Activated CD4-positive, alpha-beta memory T cell treated with anti-CD3 and anti-CD28 coated beads for 36 hours (primary cell): Measurements from ENCODE around the gene RAB27A. TPM values are rescaled to one million over a fixed set of nuclear protein-coding genes. Genes with fewer than 3 reads are reported as not detected.

Experiments used
- CTCF ChIA-PET: fragments of 350-600 bp; sonication (Branson Sonifier 250); formaldehyde crosslinking; loops from one replicate; lab custom pipeline; 2021; ENCODE audit warnings: antibody characterized with exemption, inconsistent platforms; lab: Charles Lee
- POLR2A ChIA-PET: fragments of 350-600 bp; sonication (Branson Sonifier 250); formaldehyde crosslinking; loops from one replicate; lab custom pipeline; 2021; ENCODE audit warnings: antibody characterized with exemption; lab: Charles Lee
- DNase-seq: peaks from one replicate; pipeline ENCODE4 v3.0.0-alpha.2; 2020
- H3K27ac Mint-ChIP-seq: one replicate; pipeline ENCODE4 v1.8.0; 2021; ENCODE audit warnings: mixed read lengths
- H3K27me3 Mint-ChIP-seq: one replicate; pipeline ENCODE4 v1.8.0; 2021; ENCODE audit warnings: mixed read lengths
- H3K36me3 Mint-ChIP-seq: one replicate; pipeline ENCODE4 v1.8.0; 2021; ENCODE audit warnings: mixed read lengths
- H3K4me1 Mint-ChIP-seq: one replicate; pipeline ENCODE4 v1.8.0; 2021; ENCODE audit warnings: low read depth, mixed read lengths
- H3K4me3 Mint-ChIP-seq: one replicate; pipeline ENCODE4 v1.8.0; 2021; ENCODE audit warnings: mild to moderate bottlenecking, mixed read lengths
- H3K9me3 Mint-ChIP-seq: one replicate; pipeline ENCODE4 v1.8.0; 2021; ENCODE audit warnings: mixed read lengths
- intact Hi-C: fragments of 100-400 bp; cut with micrococcal nuclease; formaldehyde crosslinking; loops from one replicate; pipeline ENCODE4 v1.15.1; 2023
- total RNA-seq, 2 experiments: library from RNA; stranded (reverse); gene quantifications; one replicate each; pipeline ENCODE4 v1.2.3, GENCODE V29; 2021

The RAB27A gene
- total RNA-seq, 2 experiments from 2014 or later = 216 to 217 TPM

DNA sequence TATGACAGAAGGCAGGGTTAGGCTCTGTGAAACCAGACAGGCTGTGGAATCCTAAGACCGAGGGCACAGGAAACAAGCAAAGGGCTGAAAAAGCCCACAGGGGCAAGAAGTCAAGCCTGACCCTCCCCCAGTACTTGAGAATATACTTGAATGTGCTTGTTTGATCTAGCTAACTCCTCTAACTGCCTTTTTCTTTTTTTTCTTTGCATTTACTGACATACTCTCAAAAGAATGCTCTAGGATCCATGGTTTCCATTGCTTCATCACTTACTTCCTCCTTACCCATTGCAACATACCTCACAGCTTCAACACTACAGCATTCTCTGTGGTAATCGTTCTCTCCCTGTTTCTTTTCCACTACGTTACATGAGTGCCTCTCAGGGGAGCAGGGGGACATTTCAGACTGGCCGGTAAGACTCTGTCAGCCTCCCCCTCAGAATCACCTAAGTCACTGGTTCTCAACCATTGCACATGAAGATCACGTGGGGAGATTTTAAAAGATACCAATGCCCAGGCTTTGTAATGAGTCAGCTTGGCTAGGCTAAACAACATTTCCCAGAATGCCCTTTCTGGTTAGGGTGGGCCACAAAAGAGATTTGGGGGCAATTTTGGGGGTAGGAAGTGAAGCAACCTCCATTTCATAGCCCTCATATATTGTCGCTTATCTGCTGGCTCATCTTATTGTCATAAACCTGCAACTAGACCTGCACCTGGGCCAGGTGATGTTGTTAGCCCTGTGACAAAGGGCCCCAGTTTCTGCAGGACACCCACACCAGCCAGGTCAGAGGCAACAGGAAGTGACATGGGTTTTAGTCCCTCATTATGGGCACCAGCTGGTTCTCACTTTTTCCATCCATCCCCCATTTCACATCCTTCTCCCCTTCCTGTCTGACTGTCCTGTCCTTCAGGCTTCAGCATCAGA is 68.3 kb downstream of the RAB27A start:
- peak overlapping the region; percentile 47 for H3K4me3 Mint-ChIP-seq
- H3K27ac Mint-ChIP-seq = peak overlapping the region; percentile 91
- POLR2A ChIA-PET = interaction anchor here (0.6 to 3.5 kb wide), 11 partner anchors 16 to 67 kb away, joined by 3 to 18 read pairs (median 4); no protein-coding TSS in a partner anchor
- no peaks in the 10 kb centered on the region for H3K27me3 Mint-ChIP-seq
- intact Hi-C loops = loop anchor here (1.0 kb wide), 3 partner anchors 16 to 59 kb away; no protein-coding TSS in a partner anchor
- peaks cover 76% of the 10 kb centered on the region for H3K4me1 Mint-ChIP-seq
- H3K36me3 Mint-ChIP-seq = peaks cover 47% of the 10 kb centered on the region
- peak; percentile 72 for DNase-seq
- CTCF ChIA-PET = interaction anchor here (1.1 to 1.9 kb wide), 4 partner anchors 16 to 218 kb away, joined by 4 to 5 read pairs (median 4); partner anchors contain the start of gene RSL24D1
- no peaks in the 10 kb centered on the region for H3K9me3 Mint-ChIP-seq

DNA sequence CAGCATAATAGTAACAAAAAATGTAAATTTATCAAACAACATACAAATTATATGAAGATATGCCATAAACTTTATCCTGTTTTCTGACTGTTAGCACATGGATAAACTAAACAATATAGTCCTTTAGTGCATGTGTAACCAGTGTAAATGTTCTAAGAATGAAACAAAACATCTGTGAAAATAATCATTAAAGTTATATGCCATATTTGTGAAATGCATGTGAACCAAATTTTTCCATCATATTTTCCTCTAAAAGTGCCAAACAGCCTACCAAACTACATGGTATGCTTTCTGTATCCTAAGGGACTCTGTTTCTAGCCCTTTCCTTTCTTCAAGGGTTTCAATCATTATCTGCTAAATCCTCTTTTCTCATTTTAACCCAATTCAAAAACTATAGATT is 69.0 kb downstream of the RAB27A start:
- ChIA-PET POLR2A (interaction anchor here (0.6 to 3.5 kb wide), 8 partner anchors 17 to 68 kb away, joined by 3 to 18 read pairs (median 6); no protein-coding TSS in a partner anchor), CTCF (interaction anchor here (1.2 to 1.3 kb wide), 2 partner anchors 12 to 219 kb away, joined by 3 to 4 read pairs; no protein-coding TSS in a partner anchor)
- Mint-ChIP-seq H3K27ac (peak overlapping the region; percentile 91), H3K9me3 (no peaks in the 10 kb centered on the region), H3K4me1 (peaks cover 70% of the 10 kb centered on the region), H3K4me3 (peak overlapping the region; percentile 47), H3K27me3 (no peaks in the 10 kb centered on the region), H3K36me3 (peaks cover 49% of the 10 kb centered on the region)
- intact Hi-C loops = loop anchor here (1.0 kb wide), 3 partner anchors 17 to 60 kb away; no protein-coding TSS in a partner anchor
- no peak for DNase-seq

DNA sequence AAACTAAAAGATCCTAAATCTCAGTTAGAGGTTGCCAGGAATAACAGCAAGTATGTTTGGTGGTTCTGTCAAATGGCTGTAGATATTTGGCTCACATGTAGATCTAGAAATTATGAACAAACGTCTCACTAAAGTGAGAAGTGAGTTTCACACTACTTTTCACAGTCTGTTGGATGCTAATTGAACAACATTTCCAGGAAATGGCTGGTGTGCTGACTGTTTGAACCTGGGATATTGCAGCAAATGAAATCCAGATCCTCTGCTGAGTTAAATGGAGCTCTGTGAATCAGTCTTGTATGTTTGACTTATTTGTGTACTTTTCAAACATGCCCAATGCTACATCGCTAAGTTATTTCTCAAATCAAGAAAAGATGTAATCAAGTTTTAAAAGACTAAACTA is 71.6 kb downstream of the RAB27A start:
- peak; percentile 37 for DNase-seq
- Mint-ChIP-seq H3K27ac (peak overlapping the region; percentile 76), H3K4me1 (peaks cover 51% of the 10 kb centered on the region), H3K4me3 (no peak overlapping the region), H3K36me3 (peaks cover 47% of the 10 kb centered on the region), H3K27me3 (no peaks in the 10 kb centered on the region), H3K9me3 (no peaks in the 10 kb centered on the region)
- POLR2A ChIA-PET = interaction anchor here (1.1 to 1.9 kb wide), 7 partner anchors 20 to 67 kb away, joined by 3 to 10 read pairs (median 4); partner anchors contain the start of gene RSL24D1
- CTCF ChIA-PET = interaction anchor here (0.6 to 5.8 kb wide), 23 partner anchors 9 to 221 kb away, joined by 3 to 72 read pairs (median 5); partner anchors contain the start of gene RSL24D1
- intact Hi-C loops = loop anchor here (5.0 kb wide), 1 partner anchor 219 kb away; no protein-coding TSS in a partner anchor

DNA sequence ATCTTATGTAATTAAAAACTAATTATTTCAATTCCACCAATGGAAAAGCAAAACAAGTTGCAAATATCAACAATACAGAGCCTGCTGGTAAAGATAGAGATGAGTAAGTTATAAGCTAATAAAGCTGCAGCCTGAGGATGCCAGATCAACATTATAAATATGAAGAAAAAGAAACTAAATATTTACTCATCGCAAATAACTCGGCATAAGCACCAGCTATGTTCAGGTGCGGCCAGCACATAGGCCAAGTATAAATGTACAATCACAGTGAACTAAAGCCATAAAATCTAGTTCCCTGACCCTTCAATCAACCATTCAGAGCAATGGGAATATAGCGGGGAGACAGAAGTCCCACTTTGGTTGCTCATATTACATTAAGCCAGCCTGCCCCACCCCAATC is 85.1 kb downstream of the RAB27A start:
- no peak for DNase-seq
- intact Hi-C loops = no loop called here
- POLR2A ChIA-PET = no interaction called here
- CTCF ChIA-PET = interaction anchor here (1.2 to 1.5 kb wide), 2 partner anchors 11 to 235 kb away, joined by 3 read pairs; no protein-coding TSS in a partner anchor
- H3K27me3 Mint-ChIP-seq = no peaks in the 10 kb centered on the region
- H3K36me3 Mint-ChIP-seq = peaks cover 29% of the 10 kb centered on the region
- H3K9me3 Mint-ChIP-seq = no peaks in the 10 kb centered on the region
- no peak overlapping the region for H3K4me3 Mint-ChIP-seq
- no peaks in the 10 kb centered on the region for H3K4me1 Mint-ChIP-seq
- H3K27ac Mint-ChIP-seq = no peak overlapping the region

DNA sequence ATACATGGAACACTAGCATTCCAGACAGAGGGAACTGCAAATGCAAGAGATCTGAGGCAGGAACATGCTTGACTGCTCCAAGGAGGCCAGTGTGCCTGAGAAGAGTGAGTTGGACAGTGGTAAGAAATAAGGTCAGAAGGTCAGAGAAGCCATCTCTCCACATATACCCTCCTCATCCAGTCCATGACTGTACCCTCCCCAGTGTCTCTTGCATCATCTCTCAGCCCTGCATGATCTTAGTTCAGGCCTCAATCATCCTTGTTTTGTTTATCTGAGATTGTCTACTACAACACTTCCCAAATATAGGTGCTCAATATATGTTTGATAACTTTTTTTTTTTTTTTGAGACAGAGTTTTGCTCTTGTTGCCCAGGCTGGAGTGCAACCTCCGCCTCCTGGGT is 87.4 kb downstream of the RAB27A start:
- no peak for DNase-seq
- Mint-ChIP-seq H3K4me3 (no peak overlapping the region), H3K9me3 (peaks cover 8% of the 10 kb centered on the region), H3K27ac (peak overlapping the region; percentile 14), H3K27me3 (no peaks in the 10 kb centered on the region), H3K4me1 (peaks cover 3% of the 10 kb centered on the region), H3K36me3 (peaks cover 27% of the 10 kb centered on the region)
- ChIA-PET CTCF (interaction anchor here (1.2 kb wide), 2 partner anchors 15 to 16 kb away, joined by 3 to 6 read pairs; no protein-coding TSS in a partner anchor), POLR2A (no interaction called here)
- intact Hi-C loops = no loop called here

DNA sequence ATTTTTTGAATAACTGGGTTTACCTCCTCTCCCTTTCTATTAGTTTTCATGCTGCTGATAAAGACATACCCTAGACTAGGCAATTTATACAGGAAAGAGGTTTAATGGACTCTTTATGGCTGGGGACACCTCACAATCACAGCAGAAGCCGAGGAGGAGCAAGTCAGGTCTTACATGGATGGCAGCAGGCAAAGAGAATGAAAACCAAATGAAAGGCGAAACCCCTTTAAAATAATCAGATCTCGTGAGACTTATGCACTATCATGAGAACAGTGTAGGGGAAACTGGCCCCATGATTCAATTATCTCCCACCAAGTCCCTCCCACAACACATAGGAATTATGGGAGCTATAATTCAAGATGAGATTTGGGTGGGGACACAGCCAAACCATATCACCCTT is 90.9 kb downstream of the RAB27A start:
- no peak for DNase-seq
- peaks cover 23% of the 10 kb centered on the region for H3K36me3 Mint-ChIP-seq
- H3K9me3 Mint-ChIP-seq = peaks cover 8% of the 10 kb centered on the region
- CTCF ChIA-PET = no interaction called here
- no peaks in the 10 kb centered on the region for H3K27me3 Mint-ChIP-seq
- peaks cover 3% of the 10 kb centered on the region for H3K4me1 Mint-ChIP-seq
- H3K4me3 Mint-ChIP-seq = no peak overlapping the region
- POLR2A ChIA-PET = interaction anchor here (2.7 kb wide), 1 partner anchor 39 kb away, joined by 11 read pairs; no protein-coding TSS in a partner anchor
- no peak overlapping the region for H3K27ac Mint-ChIP-seq
- intact Hi-C loops = loop anchor here (5.0 kb wide), 1 partner anchor 239 kb away; no protein-coding TSS in a partner anchor

DNA sequence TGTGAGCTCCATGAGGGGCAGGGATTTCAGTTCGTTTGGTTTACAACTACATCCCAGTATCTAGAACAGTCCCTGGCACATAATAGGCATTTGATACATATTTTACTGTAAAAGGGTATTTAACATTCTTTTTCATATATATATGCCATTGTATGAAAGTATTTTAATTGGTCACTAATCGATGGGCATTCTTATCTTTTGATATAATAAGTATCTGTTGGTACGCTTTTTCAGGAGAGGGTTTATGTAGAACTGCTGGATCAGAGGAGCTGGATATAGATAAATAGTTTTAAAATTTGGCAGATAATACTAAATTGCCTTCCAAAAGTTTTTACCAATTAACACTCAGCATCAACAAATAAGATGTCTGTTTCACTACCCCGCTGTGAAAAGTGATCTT is 91.9 kb downstream of the RAB27A start:
- ChIA-PET CTCF (interaction anchor here (0.9 to 2.1 kb wide), 10 partner anchors 10 to 242 kb away, joined by 3 to 14 read pairs (median 4); partner anchors contain the start of genes PIGB and PIGBOS1), POLR2A (interaction anchor here (1.2 to 2.7 kb wide), 5 partner anchors 18 to 121 kb away, joined by 4 to 11 read pairs (median 9); partner anchors contain the start of genes PIGB and PIGBOS1)
- Mint-ChIP-seq H3K4me1 (peaks cover 12% of the 10 kb centered on the region), H3K27ac (no peak overlapping the region), H3K27me3 (no peaks in the 10 kb centered on the region), H3K36me3 (peaks cover 25% of the 10 kb centered on the region), H3K9me3 (peaks cover 8% of the 10 kb centered on the region), H3K4me3 (no peak overlapping the region)
- no peak for DNase-seq
- intact Hi-C loops = loop anchor here (1.0 to 5.0 kb wide), 6 partner anchors 19 to 240 kb away; partner anchors contain the start of genes CCPG1, PIERCE2, PIGB and PIGBOS1

DNA sequence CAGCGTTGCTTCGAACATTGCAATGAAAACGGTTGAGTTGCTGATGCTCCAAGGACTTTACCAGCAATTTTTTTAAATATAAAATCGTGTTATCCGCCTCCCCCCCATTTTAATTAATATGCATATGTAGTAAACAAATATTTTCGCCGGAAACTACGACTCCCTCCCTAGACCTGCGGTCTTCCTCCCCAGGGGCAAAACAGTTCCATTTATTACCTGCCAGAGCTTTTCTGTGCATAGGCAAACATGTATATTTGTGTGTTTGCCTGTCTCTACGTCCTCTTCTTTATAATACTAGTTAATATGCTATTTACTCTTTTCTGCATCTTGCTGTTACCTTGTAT is 92.3 kb downstream of the RAB27A start:
- Mint-ChIP-seq H3K4me1 (peaks cover 15% of the 10 kb centered on the region), H3K9me3 (peaks cover 8% of the 10 kb centered on the region), H3K36me3 (peaks cover 26% of the 10 kb centered on the region), H3K27me3 (no peaks in the 10 kb centered on the region), H3K27ac (no peak overlapping the region), H3K4me3 (no peak overlapping the region)
- intact Hi-C loops = loop anchor here (1.0 to 5.0 kb wide), 6 partner anchors 19 to 240 kb away; partner anchors contain the start of genes CCPG1, PIERCE2, PIGB and PIGBOS1
- POLR2A ChIA-PET = interaction anchor here (0.9 to 2.7 kb wide), 12 partner anchors 11 to 210 kb away, joined by 3 to 11 read pairs (median 4); partner anchors contain the start of genes CCPG1, PIERCE2, PIGB and PIGBOS1
- CTCF ChIA-PET = interaction anchor here (0.6 to 2.1 kb wide), 14 partner anchors 11 to 242 kb away, joined by 3 to 14 read pairs (median 3); partner anchors contain the start of genes PIGB and PIGBOS1
- DNase-seq = no peak

DNA sequence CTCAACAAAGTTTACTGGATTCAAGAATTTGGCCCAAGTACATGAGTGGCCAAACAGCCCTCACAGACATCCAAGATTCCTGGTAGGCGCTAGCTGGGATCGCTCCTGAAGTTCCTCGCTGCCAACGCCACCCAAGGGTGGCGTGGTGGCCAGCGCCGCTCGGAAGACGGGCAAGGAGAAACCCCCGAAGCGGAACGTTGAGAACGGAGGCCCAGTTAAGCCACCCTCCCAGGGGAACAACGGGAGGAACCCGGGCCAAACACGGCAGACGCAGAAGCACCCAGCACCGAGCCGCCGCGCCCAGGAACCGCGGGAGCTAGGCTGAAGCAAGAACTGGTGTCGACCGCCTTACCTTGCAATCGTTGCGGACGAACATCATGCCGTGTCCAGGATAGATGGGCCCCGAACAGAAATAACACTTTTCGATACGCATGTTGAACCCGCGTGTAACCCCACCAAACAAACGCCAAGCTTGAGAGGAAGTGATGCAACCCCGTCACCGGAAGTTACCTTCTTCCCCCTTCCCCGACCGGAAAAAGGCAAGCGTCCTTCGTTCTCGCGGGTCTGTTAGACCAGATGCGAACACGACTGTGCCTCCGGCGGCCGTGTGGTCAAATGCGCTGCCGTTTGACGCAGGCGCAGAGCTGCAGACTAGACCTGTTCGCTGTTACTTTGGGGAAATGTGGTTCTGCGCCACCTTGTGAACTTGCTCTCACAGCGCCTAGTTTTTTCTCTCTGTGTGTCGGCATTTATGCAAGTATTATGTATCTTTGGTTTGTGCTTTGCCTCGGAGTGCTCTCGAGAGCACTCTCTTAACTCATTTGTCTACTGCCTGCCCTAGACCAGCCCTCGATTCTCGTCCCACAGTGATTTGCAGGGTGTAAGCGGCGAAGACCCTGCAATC is 92.9 kb downstream of the RAB27A start, which contains the start of gene RSL24D1:
Gene RSL24D1, minus strand, starts transcription at position 484 of the 904 bp plus-strand sequence. Its CDS starts 51 bp downstream, at position 433.
- Mint-ChIP-seq H3K36me3 (peaks cover 27% of the 10 kb centered on the region), H3K4me3 (no peak within 1 kb of the TSS), H3K27me3 (no peaks in the 10 kb centered on the region), H3K9me3 (peaks cover 8% of the 10 kb centered on the region), H3K4me1 (peaks cover 22% of the 10 kb centered on the region), H3K27ac (no peak within 1 kb of the TSS)
- CTCF ChIA-PET = interaction anchor here (0.6 to 2.1 kb wide), 15 partner anchors 11 to 243 kb away, joined by 3 to 14 read pairs (median 3); partner anchors contain the start of genes PIGB and PIGBOS1
- DNase-seq = peak; percentile 98
- intact Hi-C loops = loop anchor here (1.0 to 5.0 kb wide), 6 partner anchors 20 to 241 kb away; partner anchors contain the start of genes CCPG1, PIERCE2, PIGB and PIGBOS1
- POLR2A ChIA-PET = interaction anchor here (0.6 to 2.7 kb wide), 14 partner anchors 11 to 427 kb away, joined by 3 to 11 read pairs (median 4); partner anchors contain the start of genes CCPG1, PIERCE2, PIGB and PIGBOS1

DNA sequence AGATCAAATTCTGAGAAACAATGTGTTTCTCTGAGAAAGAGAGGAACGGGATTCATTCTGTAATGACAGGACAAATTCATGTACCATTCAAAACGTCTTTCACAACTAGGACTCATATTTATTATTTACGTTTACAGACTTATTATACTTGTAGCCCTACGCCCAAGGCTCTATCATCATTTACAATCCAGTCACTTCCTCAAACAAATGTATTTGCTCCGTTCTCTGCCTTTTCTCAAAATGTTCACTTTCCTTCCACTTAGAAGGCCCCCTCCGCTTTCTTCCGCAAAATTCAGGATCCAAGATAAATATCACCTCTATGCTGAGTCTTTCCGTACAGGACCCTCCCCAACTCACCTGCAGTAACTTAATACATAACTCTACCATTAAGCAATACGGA is 93.6 kb downstream of the RAB27A start:
- Mint-ChIP-seq H3K27ac (no peak overlapping the region), H3K27me3 (no peaks in the 10 kb centered on the region), H3K36me3 (peaks cover 28% of the 10 kb centered on the region), H3K4me1 (peaks cover 22% of the 10 kb centered on the region), H3K9me3 (peaks cover 8% of the 10 kb centered on the region), H3K4me3 (no peak overlapping the region)
- POLR2A ChIA-PET = interaction anchor here (0.6 to 2.7 kb wide), 4 partner anchors 17 to 426 kb away, joined by 3 to 11 read pairs (median 4); no protein-coding TSS in a partner anchor
- intact Hi-C loops = loop anchor here (2.0 to 5.0 kb wide), 3 partner anchors 21 to 241 kb away; no protein-coding TSS in a partner anchor
- CTCF ChIA-PET = interaction anchor here (1.7 to 2.5 kb wide), 4 partner anchors 22 to 211 kb away, joined by 4 to 14 read pairs (median 6); no protein-coding TSS in a partner anchor
- no peak for DNase-seq
